ENCODE results near the gene LHFPL3.
"Not testable (repeated sequence)": the region's sequence is repeated elsewhere in the genome, so short reads cannot be mapped to it uniquely, and the experiment has no call there.

The LHFPL3 gene

DNA sequence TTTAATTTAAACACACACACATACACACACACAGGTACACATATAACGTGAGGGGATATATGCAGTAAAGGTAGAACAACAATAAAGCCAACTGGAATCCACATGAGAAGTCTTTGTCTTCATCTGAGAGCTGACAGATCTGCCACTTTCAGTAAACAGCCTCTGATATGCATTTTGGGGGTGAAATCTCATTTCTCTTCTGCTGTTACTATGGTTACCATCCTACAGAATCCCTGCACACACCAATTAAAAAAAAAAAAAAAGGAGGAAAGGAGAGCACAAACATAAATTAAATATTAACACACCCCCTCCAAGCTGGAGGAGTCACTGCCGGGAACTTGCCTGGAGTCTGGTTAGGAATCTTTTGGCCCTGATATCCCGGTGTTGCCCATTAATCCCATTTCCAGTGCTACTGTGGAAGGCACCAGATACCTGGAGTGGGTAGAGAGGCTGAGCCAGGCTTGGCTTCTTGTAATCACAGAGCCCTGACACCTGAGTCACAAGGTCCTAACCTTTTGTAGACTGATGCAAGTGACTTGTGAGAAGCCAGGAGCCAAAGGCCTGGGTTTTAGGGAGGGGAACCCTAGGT is 169.1 kb downstream of the LHFPL3 start:
- DNase-seq, result no peak

DNA sequence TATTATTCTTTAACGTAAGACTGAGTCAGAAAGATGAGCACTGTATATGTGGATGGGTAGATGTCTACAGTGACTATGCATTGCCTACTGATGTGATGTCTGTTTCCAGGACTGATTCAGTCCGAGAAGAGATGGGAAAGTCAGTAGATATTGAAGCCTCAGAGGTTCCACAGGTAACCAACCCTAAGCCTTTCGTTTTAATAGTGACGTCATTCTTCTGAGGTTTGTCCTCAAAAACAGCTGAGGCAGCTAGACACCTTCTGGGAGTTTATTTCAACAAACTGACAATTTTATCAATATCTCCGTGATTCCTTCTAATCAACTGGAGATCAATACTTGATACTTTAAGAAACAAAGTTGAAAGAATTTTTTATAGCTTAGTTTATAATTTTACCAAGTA is 171.6 kb downstream of the LHFPL3 start:
- DNase-seq, result no peak

GRCh38 chr7:104509874-104510273 is 181.5 kb downstream of the LHFPL3 start:
- DNase-seq, result no peak

DNA sequence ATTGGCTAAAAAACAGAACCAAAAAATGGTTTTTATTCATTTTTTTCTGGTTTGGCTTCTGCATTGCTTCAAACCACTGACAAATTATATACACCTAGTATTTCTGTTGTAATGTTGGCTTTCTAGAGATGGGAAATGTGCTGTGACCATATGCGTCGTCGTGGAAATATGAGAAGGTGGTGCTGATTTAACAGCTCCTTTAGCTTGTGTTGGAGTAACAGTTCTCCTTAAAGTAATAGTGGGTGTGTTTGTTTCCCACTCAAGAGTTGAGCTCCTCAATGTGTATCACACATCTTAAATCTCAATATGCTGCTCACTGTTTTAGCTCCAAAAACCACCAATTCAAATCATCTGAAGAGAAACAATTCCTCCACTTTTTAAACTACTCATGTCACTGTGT is 196.4 kb downstream of the LHFPL3 start:
- DNase-seq, result no peak

DNA sequence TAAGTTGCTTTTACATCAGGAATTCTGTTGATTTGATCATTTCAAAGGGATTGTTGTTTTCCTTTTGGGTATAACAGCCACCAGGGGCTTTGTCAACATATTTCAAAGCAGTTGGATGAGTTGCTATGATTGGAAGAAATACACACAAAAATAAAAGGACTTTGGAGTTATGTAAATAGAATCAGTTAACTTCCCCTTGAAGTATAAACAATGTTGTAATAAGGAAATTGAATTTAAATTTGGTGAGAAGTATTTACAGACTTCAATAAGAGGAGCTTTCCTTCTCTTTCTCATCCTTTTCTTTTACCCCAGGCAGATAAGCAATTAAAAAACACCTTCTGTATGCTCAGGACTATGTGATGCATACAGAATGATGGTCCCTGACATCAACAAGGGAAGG is 199.7 kb downstream of the LHFPL3 start:
- no peak for DNase-seq

- no peak for DNase-seq
These were observed 201.2 kb downstream of the LHFPL3 start for GRCh38 chr7:104529567-104529966.

DNA sequence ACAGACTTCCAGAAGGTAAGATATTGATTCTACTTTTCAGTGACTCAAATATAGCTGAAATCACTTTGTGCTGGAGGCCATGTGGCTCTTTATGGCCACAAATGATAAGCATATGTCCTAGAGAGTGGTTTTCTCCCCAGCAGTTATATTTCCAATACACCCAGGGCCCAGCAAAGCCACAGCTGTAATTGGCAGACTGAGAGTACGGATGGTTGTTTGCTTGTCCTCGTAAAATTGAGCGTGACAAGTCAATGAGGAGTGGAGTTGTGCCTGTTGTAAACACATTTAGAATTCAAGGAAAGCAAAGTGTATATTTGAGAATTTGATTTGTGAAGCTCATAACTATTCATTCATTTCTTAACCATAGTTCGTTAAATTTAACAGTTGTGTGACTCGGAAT is 201.8 kb downstream of the LHFPL3 start:
- DNase-seq, result no peak

- DNase-seq, result no peak
These were observed 205.7 kb downstream of the LHFPL3 start for GRCh38 chr7:104534149-104534548.

- DNase-seq, result no peak
These were observed 207.4 kb downstream of the LHFPL3 start for GRCh38 chr7:104535841-104536240.

- no peak for DNase-seq
These were observed 208.6 kb downstream of the LHFPL3 start for GRCh38 chr7:104536956-104537355.

DNA sequence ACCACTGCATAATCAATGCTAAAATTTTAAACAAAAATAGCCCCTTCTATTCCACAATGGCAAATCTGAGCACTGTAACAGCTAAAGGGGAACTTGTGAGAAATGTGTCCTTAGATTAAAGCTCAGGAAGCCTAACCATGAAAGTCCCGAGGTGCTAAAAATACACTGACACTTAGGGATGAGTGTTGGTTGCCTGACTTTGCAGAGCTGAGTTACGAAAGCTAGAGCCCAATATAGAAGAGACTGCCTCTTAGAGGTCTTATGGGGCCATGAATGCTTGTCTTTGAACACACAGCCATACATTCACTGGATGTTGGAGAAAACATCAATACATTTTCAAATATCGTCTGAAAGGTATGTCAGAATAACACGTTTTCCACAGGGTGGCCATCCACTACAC is 209.7 kb downstream of the LHFPL3 start:
- no peak for DNase-seq

DNA sequence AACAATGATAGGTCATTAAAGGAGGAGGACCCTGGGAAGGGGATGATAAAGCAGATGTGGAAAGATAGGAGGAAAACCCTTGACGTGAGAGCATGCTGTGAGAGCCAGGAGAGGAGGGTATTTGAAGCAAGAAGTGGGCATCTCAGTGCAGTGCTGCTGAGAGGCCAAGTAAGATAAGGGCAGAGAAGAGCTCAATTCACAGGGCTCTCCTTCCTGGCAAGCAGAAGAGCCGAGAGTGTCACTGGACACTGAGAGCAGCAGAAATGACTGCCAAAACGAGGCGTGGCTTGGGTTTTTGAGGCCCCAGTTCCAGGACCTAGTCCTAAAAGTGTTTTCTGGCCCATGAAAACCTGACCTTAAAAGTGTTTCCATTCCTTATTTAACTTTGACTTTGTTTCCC is 213.5 kb downstream of the LHFPL3 start:
- no peak for DNase-seq

- no peak for DNase-seq
These were observed 220.5 kb downstream of the LHFPL3 start for GRCh38 chr7:104548861-104549260.

DNA sequence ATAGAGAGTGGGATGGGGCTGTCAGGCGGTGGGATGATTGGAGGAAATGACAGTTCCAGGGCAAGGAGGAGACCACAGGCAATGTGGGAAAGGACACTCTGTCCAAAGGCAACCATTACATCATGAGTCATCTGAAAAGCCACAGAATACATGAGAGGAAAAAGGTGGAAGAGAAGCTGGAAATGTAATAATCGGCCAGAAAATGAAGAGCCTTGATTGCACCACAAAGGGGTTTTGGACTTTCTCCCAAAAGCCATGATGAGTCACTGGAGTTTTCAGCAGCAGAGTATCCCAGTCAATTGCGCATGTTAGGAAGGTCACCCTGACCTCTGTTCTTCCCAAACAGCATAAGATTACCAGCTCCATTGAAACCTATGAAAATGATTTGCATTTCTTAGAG is 222.0 kb downstream of the LHFPL3 start:
- no peak for DNase-seq

- DNase-seq, result no peak
These were observed 222.8 kb downstream of the LHFPL3 start for GRCh38 chr7:104551226-104551625.

GRCh38 chr7:104552102-104552501 is 223.7 kb downstream of the LHFPL3 start:
- DNase-seq, result no peak

DNA sequence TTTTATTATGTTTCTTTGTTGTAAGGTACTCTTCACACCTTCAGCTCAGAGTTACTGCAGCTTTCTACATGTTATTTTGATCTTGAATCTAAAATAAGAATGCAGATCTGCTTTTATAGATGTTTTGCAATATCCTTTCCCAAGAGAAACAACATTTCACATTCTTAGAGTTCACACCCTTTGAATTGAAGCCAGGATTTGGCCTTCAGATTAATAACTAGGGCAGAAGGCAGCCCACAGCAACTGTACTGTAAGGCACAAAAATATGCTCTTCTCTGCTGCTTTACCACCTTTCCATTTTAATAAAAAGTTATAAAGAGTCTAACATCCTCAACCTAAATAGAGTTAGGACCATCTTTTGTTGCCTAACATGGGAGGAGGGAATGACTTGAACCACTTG is 224.7 kb downstream of the LHFPL3 start:
- DNase-seq, result no peak

DNA sequence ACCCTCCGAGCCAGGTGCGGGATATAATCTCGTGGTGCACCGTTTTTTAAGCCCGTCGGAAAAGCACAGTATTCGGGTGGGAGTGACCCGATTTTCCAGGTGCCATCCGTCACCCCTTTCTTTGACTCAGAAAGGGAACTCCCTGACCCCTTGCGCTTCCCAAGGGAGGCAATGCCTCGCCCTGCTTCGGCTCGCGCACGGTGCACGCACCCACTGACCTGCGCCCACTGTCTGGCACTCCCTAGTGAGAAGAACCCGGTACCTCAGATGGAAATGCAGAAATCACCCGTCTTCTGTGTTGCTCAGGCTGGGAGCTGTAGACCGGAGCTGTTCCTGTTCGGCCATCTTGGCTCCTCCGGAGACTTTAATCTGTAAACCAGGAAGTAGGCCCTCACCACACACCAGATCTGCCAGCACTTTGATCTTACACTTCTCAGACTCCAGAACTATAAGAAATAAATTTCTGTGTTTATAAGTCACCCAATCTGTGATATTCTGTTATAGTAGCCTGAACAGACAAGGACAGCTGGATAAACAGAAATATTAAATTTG is 235.0 kb downstream of the LHFPL3 start:
- DNase-seq, result not testable (repeated sequence)

GRCh38 chr7:104569751-104570150 is 241.3 kb downstream of the LHFPL3 start:
- DNase-seq, result no peak

GRCh38 chr7:104572554-104572953 is 244.2 kb downstream of the LHFPL3 start:
- no peak for DNase-seq

DNA sequence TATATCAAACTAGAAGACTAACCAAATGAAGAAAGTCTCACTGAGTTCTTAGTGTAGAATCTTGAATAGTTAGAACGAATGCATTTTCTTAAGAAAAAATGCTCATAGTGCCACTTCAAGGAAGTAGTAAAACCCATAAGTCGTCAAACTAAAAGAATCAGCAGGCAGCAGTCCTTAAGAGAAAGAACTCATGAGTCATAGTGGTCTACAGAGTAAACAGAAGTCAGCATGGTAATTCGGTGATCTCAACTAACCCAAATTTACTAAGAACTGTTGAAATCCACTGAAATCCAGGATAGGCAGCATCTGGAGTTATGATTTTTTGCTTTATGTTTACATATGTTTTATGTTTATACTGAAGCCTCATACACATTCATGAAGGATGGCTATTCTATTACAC is 256.2 kb downstream of the LHFPL3 start:
- DNase-seq, result no peak

DNA sequence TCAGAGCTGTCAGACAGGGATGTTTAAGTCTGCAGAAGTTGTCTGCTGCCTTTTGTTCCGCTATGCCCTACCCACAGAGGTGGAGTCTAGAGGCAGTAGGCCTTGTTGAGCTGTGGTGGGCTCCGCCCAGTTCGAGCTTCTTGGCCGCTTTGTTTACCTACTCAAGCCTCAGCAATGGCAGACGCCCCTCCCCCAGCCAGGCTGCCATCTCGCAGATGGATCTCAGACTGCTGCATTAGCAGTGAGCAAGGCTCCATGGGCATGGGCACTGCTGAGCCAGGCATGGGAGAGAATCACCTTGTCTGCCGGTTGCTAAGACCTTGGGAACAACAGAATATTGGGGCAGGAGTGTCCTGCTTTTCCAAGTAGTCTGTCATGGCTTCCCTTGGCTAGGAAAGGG is 267.2 kb downstream of the LHFPL3 start:
- not testable (repeated sequence) for DNase-seq

DNA sequence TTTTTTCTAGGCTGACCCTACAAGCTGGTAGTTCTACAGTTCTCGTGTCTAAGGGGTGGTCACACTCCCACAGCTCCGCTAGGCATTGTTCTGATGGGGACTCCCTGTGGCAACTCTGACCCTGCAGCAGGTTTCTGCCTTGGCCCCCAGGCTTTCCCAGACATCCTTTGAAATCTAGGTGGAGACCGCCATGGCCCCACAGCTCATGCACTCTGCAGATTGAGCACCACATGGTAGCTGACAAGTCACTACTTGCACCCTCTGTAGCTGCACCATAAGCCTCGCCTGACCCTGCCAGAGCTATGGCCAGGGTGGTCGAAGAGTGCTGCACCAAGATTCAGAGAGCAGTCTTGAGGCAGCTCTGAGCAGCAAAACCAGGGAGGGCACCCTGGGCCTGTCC is 275.6 kb downstream of the LHFPL3 start:
- no peak for DNase-seq

GRCh38 chr7:104604706-104605105 is 276.3 kb downstream of the LHFPL3 start:
- DNase-seq, result no peak

DNA sequence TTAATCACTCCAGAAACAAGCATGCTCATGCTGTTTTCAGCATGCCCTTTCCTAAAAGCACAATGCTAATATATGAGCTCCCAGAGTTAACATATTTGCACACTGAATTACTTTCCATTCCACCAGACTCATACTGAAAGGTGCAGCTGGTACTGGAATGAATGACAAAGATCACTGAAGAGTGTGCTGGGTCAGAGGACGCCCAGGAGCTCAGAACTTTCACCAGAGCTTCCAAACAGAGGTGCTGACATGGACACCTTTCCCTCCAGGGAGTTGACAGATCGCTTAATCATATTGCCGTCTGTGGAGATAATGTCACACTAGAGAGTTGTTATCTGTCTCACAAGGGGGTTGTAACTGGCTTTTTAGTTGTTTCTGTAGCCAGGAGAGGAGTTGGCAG is 292.9 kb downstream of the LHFPL3 start:
- DNase-seq, result no peak

Measured in CD4-positive, alpha-beta T cell treated with Interleukin-4 for 4 hours (primary cell).